Neural cell (in vitro differentiated cells): Measurements from ENCODE around the gene ENG. TPM values are rescaled to one million over a fixed set of nuclear protein-coding genes. Genes with fewer than 3 reads are reported as not detected.

Source experiments
- H2AFZ ChIP-seq: fragments of 200-600, 300-800 bp; sonication (generic), shearing (Covaris generic); 2 replicates; pipeline ENCODE4 v1.6.0; 2014; ENCODE audit warnings: low read depth, mild to moderate bottlenecking, antibody characterized with exemption, low read length, moderate library complexity
- H3F3A ChIP-seq: fragments of 200-600 bp; shearing (Covaris generic); 2 replicates; pipeline ENCODE4 v1.6.1; 2016; ENCODE audit warnings: mild to moderate bottlenecking, moderate library complexity, mixed read lengths, antibody characterized with exemption, low read length; ENCODE audit not compliant: insufficient read depth, poor library complexity, severe bottlenecking
- H3K27ac ChIP-seq: fragments of 200-600, 300-800 bp; sonication (generic), shearing (Covaris generic); 2 replicates; pipeline ENCODE4 v1.5.1; 2014; ENCODE audit warnings: mild to moderate bottlenecking, low read length, moderate library complexity
- H3K27me3 ChIP-seq: fragments of 300-800, 200-600 bp; sonication (generic), shearing (Covaris generic); 2 replicates; pipeline ENCODE4 v1.6.0; 2014; ENCODE audit warnings: mild to moderate bottlenecking, low read depth, low read length, moderate library complexity; ENCODE audit not compliant: insufficient read depth
- H3K36me3 ChIP-seq: fragments of 300-800, 200-600 bp; sonication (generic), shearing (Covaris generic); 2 replicates; pipeline ENCODE4 v1.5.1; 2014; ENCODE audit warnings: mild to moderate bottlenecking, antibody characterized with exemption, low read length, moderate library complexity; ENCODE audit not compliant: insufficient read depth
- H3K4me2 ChIP-seq: fragments of 300-800, 200-600 bp; sonication (generic), shearing (Covaris generic); 2 replicates; pipeline ENCODE4 v1.6.0; 2014; ENCODE audit warnings: mild to moderate bottlenecking, low read length
- H3K4me3 ChIP-seq: fragments of 300-800, 200-600 bp; sonication (generic), shearing (Covaris generic); 2 replicates; pipeline ENCODE4 v1.5.1; 2014; ENCODE audit warnings: mild to moderate bottlenecking, low read length, moderate library complexity
- H3K79me2 ChIP-seq: fragments of 200-600 bp; shearing (Covaris generic); replicated peaks from 2 replicates; pipeline ENCODE4 v1.6.0; 2014; ENCODE audit warnings: mild to moderate bottlenecking, low read length, moderate library complexity; ENCODE audit not compliant: insufficient read depth
- H3K9ac ChIP-seq: fragments of 300-800, 200-600 bp; sonication (generic), shearing (Covaris generic); 2 replicates; pipeline ENCODE4 v1.6.1; 2016; ENCODE audit warnings: mild to moderate bottlenecking, low read length, mixed read lengths
- H3K9me2 ChIP-seq: fragments of 200-600 bp; shearing (Covaris generic); 2 replicates; pipeline ENCODE4 v1.6.1; 2016; ENCODE audit warnings: mild to moderate bottlenecking, low read length, mixed read lengths; ENCODE audit not compliant: insufficient read depth
- H3K9me3 ChIP-seq: fragments of 200-600, 300-800 bp; sonication (generic), shearing (Covaris generic); 2 replicates; pipeline ENCODE4 v1.6.1; 2016; ENCODE audit warnings: mild to moderate bottlenecking, mixed run types, low read length, moderate library complexity, mixed read lengths
- H4K20me1 ChIP-seq: fragments of 200-600 bp; shearing (Covaris generic); 2 replicates; pipeline ENCODE4 v1.6.1; 2016; ENCODE audit warnings: mild to moderate bottlenecking, mixed run types; ENCODE audit not compliant: insufficient read depth
- EP300 ChIP-seq: fragments of 450-650 bp; conservative IDR thresholded peaks from 2 replicates; pipeline ENCODE4 v1.6.1; 2014; ENCODE audit warnings: antibody characterized with exemption, mild to moderate bottlenecking, moderate library complexity; ENCODE audit not compliant: poor library complexity, severe bottlenecking
- EZH2 ChIP-seq: fragments of 200-600, 300-800 bp; shearing (Covaris generic), sonication (generic); IDR thresholded peaks from 2 replicates; pipeline ENCODE4 v1.6.1; 2014; ENCODE audit warnings: antibody characterized with exemption, low read length, borderline replicate concordance, mild to moderate bottlenecking; ENCODE audit not compliant: insufficient read depth, poor library complexity, severe bottlenecking
- MXI1 ChIP-seq: fragments of 450-650 bp; conservative IDR thresholded peaks from 2 replicates; pipeline ENCODE4 v1.6.1; 2014; ENCODE audit warnings: antibody characterized with exemption, mild to moderate bottlenecking; ENCODE audit not compliant: poor library complexity, severe bottlenecking
- POLR2AphosphoS5 ChIP-seq: IDR thresholded peaks from 2 replicates; pipeline ENCODE4 v1.6.1; 2012
- RAD21 ChIP-seq: fragments of 450-650 bp; conservative IDR thresholded peaks from 2 replicates; pipeline ENCODE4 v1.6.1; 2014; ENCODE audit warnings: antibody characterized with exemption, mild to moderate bottlenecking, moderate library complexity
- SMC3 ChIP-seq: fragments of 450-650 bp; conservative IDR thresholded peaks from 2 replicates; pipeline ENCODE4 v1.6.1; 2014; ENCODE audit warnings: antibody characterized with exemption, mild to moderate bottlenecking, moderate library complexity; ENCODE audit not compliant: poor library complexity
- TAF1 ChIP-seq: IDR thresholded peaks from 2 replicates; pipeline ENCODE4 v1.6.1; 2012; ENCODE audit warnings: low read depth
- polyA plus RNA-seq: library from polyadenylated mRNA; depleted of rRNA; stranded (reverse); fragments of >200 nt; gene quantifications from 2 replicates; pipeline ENCODE4 v1.2.3, GENCODE V29; 2014
- TF ChIP-seq, protein P1 (sequence below): fragments of 450-650 bp; IDR thresholded peaks from 2 replicates; pipeline ENCODE4 v1.5.1; 2014; ENCODE audit warnings: antibody characterized with exemption, mild to moderate bottlenecking, moderate library complexity; ENCODE audit not compliant: poor library complexity, severe bottlenecking

ENG gene
- polyA plus RNA-seq, 1 donor from 2014 or later: not detected

- Histone ChIP-seq H3K4me3 (no peak overlapping the region), H3K27ac (no peak overlapping the region), H3F3A (no peaks in the 10 kb centered on the region), H3K79me2 (no peaks in the 10 kb centered on the region), H3K9me3 (no peaks in the 10 kb centered on the region), H2AFZ (no peak overlapping the region), H3K4me2 (no peak overlapping the region), H3K27me3 (no peaks in the 10 kb centered on the region), H3K36me3 (no peaks in the 10 kb centered on the region), H4K20me1 (no peaks in the 10 kb centered on the region), H3K9ac (no peak overlapping the region), H3K9me2 (no peaks in the 10 kb centered on the region)
- TF ChIP-seq SMC3 (no peak), MXI1 (no peak), RAD21 (no peak), EZH2 (no peak), TAF1 (no peak)
These were observed 85.4 kb downstream of the ENG start for GRCh38 chr9:127769101-127769500.

- Histone ChIP-seq H3K27me3 (no peaks in the 10 kb centered on the region), H3K9me2 (no peaks in the 10 kb centered on the region), H3K4me3 (no peak overlapping the region), H3K9me3 (no peaks in the 10 kb centered on the region), H3K9ac (no peak overlapping the region), H3K36me3 (no peaks in the 10 kb centered on the region), H3K79me2 (no peaks in the 10 kb centered on the region), H3F3A (no peaks in the 10 kb centered on the region), H3K27ac (no peak overlapping the region), H3K4me2 (no peak overlapping the region), H2AFZ (no peak overlapping the region), H4K20me1 (no peaks in the 10 kb centered on the region)
- TF ChIP-seq EP300: no peak
These were observed 85.8 kb downstream of the ENG start for GRCh38 chr9:127768698-127769097.

GRCh38 chr9:127767909-127768331 is 86.5 kb downstream of the ENG start:
- no peaks in the 10 kb centered on the region for H4K20me1 ChIP-seq
- no peaks in the 10 kb centered on the region for H3K9me3 ChIP-seq
- H2AFZ ChIP-seq: no peak overlapping the region
- H3F3A ChIP-seq: no peaks in the 10 kb centered on the region
- no peaks in the 10 kb centered on the region for H3K27me3 ChIP-seq
- no peak overlapping the region for H3K27ac ChIP-seq
- H3K36me3 ChIP-seq: no peaks in the 10 kb centered on the region
- H3K4me3 ChIP-seq: no peak overlapping the region
- H3K9ac ChIP-seq: no peak overlapping the region
- no peaks in the 10 kb centered on the region for H3K79me2 ChIP-seq
- TF ChIP-seq MXI1 (no peak), RAD21 (no peak), POLR2AphosphoS5 (no peak)
- TF ChIP-seq, protein P1, sequence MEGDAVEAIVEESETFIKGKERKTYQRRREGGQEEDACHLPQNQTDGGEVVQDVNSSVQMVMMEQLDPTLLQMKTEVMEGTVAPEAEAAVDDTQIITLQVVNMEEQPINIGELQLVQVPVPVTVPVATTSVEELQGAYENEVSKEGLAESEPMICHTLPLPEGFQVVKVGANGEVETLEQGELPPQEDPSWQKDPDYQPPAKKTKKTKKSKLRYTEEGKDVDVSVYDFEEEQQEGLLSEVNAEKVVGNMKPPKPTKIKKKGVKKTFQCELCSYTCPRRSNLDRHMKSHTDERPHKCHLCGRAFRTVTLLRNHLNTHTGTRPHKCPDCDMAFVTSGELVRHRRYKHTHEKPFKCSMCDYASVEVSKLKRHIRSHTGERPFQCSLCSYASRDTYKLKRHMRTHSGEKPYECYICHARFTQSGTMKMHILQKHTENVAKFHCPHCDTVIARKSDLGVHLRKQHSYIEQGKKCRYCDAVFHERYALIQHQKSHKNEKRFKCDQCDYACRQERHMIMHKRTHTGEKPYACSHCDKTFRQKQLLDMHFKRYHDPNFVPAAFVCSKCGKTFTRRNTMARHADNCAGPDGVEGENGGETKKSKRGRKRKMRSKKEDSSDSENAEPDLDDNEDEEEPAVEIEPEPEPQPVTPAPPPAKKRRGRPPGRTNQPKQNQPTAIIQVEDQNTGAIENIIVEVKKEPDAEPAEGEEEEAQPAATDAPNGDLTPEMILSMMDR: no peak
- no peaks in the 10 kb centered on the region for H3K9me2 ChIP-seq
- no peak overlapping the region for H3K4me2 ChIP-seq

GRCh38 chr9:127767410-127767809 is 87.0 kb downstream of the ENG start:
- no peak overlapping the region for H3K4me3 ChIP-seq
- no peak overlapping the region for H3K4me2 ChIP-seq
- H4K20me1 ChIP-seq: no peaks in the 10 kb centered on the region
- H3K9ac ChIP-seq: no peak overlapping the region
- no peak for TF ChIP-seq SMC3
- TF ChIP-seq, protein P1: no peak
- H3K9me3 ChIP-seq: no peaks in the 10 kb centered on the region
- no peak overlapping the region for H2AFZ ChIP-seq
- no peaks in the 10 kb centered on the region for H3F3A ChIP-seq
- H3K27ac ChIP-seq: no peak overlapping the region
- no peaks in the 10 kb centered on the region for H3K27me3 ChIP-seq
- H3K9me2 ChIP-seq: no peaks in the 10 kb centered on the region
- H3K79me2 ChIP-seq: no peaks in the 10 kb centered on the region
- H3K36me3 ChIP-seq: no peaks in the 10 kb centered on the region
